Dendritic cell treated with granulocyte-macrophage colony-stimulating factor and Interleukin-4, amounts not matched to agents 40 ng/mL and 50 ng/mL, for 4 days (primary cell): Measurements from ENCODE around the gene SCFD2.

Source experiments
- H3K27ac Mint-ChIP-seq: one replicate; pipeline ENCODE4 v1.8.0; 2022; ENCODE audit warnings: mild to moderate bottlenecking, mixed read lengths
- H3K27me3 Mint-ChIP-seq: one replicate; pipeline ENCODE4 v1.8.0; 2022; ENCODE audit warnings: mild to moderate bottlenecking, mixed read lengths
- H3K36me3 Mint-ChIP-seq: one replicate; pipeline ENCODE4 v1.8.0; 2022; ENCODE audit warnings: low read depth, mixed read lengths
- H3K4me1 Mint-ChIP-seq: one replicate; pipeline ENCODE4 v1.8.0; 2022; ENCODE audit warnings: low read depth, mixed read lengths
- H3K4me3 Mint-ChIP-seq: one replicate; pipeline ENCODE4 v1.8.0; 2022; ENCODE audit warnings: mild to moderate bottlenecking, moderate library complexity, mixed read lengths
- H3K9me3 Mint-ChIP-seq: one replicate; pipeline ENCODE4 v1.8.0; 2022; ENCODE audit warnings: mixed read lengths
- intact Hi-C: fragments of 100-400 bp; cut with micrococcal nuclease; formaldehyde crosslinking; loops from one replicate; pipeline ENCODE4 v1.15.0; 2022

SCFD2 gene

DNA sequence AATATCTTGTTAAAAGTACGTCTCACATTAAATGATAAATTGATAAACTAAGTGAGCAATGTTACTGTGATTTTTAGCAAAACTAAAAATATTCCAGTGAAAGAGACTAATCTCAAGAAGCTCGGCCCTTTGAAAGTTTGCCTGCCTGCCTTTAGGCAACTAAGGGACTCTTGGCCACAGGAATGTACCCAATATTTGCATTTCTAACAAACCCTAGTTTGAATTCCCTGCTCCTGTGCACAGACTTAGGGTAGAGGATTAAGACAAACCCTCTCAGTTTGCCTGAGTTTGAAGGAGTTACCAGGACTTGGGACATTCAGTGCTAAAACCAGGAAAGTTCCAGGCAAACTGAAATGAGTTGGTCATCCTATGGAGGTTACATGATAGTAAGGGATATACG lies 157.1 kb downstream of the SCFD2 start:
- no peaks in the 10 kb centered on the region for H3K4me1 Mint-ChIP-seq
- no peak overlapping the region for H3K4me3 Mint-ChIP-seq
- H3K9me3 Mint-ChIP-seq, result no peaks in the 10 kb centered on the region
- intact Hi-C loops, result no loop called here
- no peaks in the 10 kb centered on the region for H3K36me3 Mint-ChIP-seq
- H3K27me3 Mint-ChIP-seq, result no peaks in the 10 kb centered on the region
- H3K27ac Mint-ChIP-seq, result no peak overlapping the region

GRCh38 chr4:53205970-53206369 lies 159.9 kb downstream of the SCFD2 start:
- Mint-ChIP-seq H3K36me3 (no peaks in the 10 kb centered on the region), H3K4me1 (no peaks in the 10 kb centered on the region)

GRCh38 chr4:53199356-53199755 lies 166.5 kb downstream of the SCFD2 start:
- Mint-ChIP-seq H3K36me3 (no peaks in the 10 kb centered on the region), H3K9me3 (no peaks in the 10 kb centered on the region), H3K4me1 (no peaks in the 10 kb centered on the region), H3K27me3 (no peaks in the 10 kb centered on the region), H3K4me3 (no peak overlapping the region), H3K27ac (no peak overlapping the region)
- intact Hi-C loops, result loop anchor here (5.0 kb wide), 3 partner anchors 178 to 1018 kb away; partner anchors contain the start of gene FIP1L1

More at GRCh38 chr4:53205970-53206369, 159.9 kb downstream of the SCFD2 start:
- Mint-ChIP-seq H3K27ac (no peak overlapping the region), H3K27me3 (no peaks in the 10 kb centered on the region), H3K9me3 (no peaks in the 10 kb centered on the region), H3K4me3 (no peak overlapping the region)
- intact Hi-C loops, result no loop called here

DNA sequence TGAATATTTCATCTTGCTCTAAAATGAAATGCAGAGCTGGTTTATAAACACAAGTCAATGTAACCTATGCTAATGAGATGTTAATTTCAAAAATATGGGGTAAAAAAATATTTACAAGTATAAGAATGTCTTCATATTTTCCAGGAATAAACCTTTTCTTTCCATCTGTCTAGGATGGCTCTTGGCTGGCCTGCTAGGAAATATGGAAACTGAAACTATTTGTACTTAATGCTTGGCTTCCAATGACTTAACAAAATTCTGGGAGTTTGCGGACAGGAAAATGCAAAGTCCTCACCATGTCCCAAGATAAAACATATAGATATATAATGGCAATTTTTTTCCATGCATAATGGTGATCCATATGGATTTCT lies 168.1 kb downstream of the SCFD2 start:
- H3K27me3 Mint-ChIP-seq, result no peaks in the 10 kb centered on the region
- intact Hi-C loops, result loop anchor here (1.0 to 5.0 kb wide), 5 partner anchors 180 to 1037 kb away; partner anchors contain the start of gene FIP1L1
- no peaks in the 10 kb centered on the region for H3K36me3 Mint-ChIP-seq
- H3K27ac Mint-ChIP-seq, result no peak overlapping the region
- H3K4me1 Mint-ChIP-seq, result no peaks in the 10 kb centered on the region
- H3K4me3 Mint-ChIP-seq, result no peak overlapping the region
- H3K9me3 Mint-ChIP-seq, result no peaks in the 10 kb centered on the region

DNA sequence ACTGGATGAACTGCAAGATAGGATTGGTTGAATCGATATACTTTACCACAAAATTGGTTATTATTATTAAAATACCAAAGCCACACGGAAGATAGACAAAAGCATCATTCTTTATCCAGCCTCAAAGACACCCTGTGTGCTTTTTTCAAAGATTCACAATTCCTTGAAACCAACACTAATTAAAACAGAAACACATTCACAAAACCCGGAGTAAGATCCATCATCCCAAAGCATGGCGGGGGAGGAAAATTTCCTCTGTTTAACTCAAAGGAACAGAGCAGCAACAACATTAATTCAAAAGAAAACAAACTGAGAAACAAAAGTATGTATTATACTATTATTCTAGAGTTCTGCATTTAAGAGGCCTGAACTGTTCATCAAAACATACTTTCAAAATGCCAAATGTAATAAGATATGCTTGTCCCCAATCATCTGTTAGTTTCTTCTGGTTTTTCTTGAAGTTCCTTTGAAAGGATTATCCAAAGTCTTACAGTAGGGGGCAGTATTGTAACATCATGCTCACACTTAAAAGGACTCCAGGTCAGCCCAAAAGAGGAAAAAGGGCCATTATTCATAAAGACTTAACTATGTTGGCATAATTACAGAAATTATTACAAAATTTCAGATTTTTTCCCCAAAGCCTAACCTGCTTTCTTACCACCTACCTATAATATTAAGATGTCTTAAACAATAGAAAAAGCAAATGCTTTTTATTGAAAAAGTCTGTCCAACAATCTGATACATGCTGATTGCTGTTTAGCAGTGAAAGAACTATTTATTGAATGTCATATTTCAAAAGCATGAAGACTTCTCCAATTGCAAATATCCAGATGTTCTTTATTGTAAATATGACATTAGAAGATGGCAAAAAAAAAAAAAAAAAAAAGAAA lies 168.7 kb downstream of the SCFD2 start:
- intact Hi-C loops, result loop anchor here (1.0 to 5.0 kb wide), 5 partner anchors 180 to 1037 kb away; partner anchors contain the start of gene FIP1L1
- H3K9me3 Mint-ChIP-seq, result no peaks in the 10 kb centered on the region
- peaks cover under 1% of the 10 kb centered on the region for H3K4me1 Mint-ChIP-seq
- H3K27me3 Mint-ChIP-seq, result no peaks in the 10 kb centered on the region
- no peak overlapping the region for H3K27ac Mint-ChIP-seq
- no peak overlapping the region for H3K4me3 Mint-ChIP-seq
- no peaks in the 10 kb centered on the region for H3K36me3 Mint-ChIP-seq

DNA sequence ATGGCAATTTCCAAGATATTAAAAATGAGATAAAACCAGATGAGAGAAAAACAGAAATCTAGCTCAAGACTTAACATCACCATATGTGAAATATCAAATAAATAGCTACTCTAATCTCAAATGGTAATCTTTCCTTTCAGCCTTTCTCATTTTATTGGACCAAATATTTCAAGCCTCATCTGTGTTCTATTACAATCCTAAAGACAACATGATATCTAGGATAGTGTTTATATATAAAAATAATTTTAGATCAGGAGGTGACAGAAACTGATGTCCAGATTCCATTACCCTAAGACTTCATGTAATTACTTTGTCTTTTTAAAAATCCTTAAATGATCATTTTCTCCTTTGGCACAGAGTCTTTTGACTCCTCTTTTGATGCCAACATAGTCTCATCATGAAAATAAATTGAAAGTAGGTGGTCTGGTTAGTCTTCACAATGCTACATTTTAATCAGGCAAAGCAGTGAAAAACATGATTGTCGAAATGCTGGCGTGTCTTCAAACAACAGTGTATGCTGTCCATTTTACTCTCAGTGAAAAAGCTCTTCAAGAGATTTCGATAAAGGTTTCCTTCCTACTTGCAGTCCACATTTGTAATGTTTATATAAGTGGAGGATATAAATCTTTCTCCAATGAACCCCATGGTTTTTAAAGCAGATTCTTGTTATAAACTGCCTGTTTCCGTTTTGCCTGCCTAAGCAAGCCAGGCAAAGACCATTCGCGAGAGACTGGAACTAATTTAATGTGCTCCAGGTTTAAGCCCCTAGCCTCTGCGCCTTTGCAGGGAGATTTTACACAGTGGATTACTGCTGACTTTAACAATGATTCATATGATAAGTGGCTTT lies 169.8 kb downstream of the SCFD2 start:
- intact Hi-C loops, result loop anchor here (2.0 to 5.0 kb wide), 4 partner anchors 181 to 1021 kb away; partner anchors contain the start of gene FIP1L1
- Mint-ChIP-seq H3K9me3 (no peaks in the 10 kb centered on the region), H3K36me3 (no peaks in the 10 kb centered on the region), H3K4me3 (no peak overlapping the region), H3K27me3 (no peaks in the 10 kb centered on the region), H3K4me1 (peaks cover 5% of the 10 kb centered on the region), H3K27ac (no peak overlapping the region)

DNA sequence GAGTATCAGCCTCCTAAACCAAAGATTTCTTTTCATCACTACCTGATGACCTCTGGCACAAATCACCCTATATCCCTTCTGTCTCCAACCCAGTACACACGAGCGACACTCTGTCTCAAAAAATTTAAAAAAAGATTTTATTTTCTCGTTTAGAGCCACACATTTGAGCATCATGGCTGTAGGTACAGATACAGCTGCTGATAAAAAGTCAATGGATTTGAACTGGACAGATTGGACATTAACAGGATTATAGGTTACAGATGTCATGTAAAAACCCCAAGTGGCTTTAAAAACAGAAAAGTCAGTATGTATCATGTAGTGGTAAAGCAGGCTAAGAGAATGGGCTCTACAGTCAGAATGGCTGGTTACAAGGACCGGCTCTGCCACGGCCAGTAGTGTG lies 171.1 kb downstream of the SCFD2 start:
- H3K27ac Mint-ChIP-seq, result no peak overlapping the region
- no peaks in the 10 kb centered on the region for H3K9me3 Mint-ChIP-seq
- no peaks in the 10 kb centered on the region for H3K36me3 Mint-ChIP-seq
- no peak overlapping the region for H3K4me3 Mint-ChIP-seq
- intact Hi-C loops, result loop anchor here (5.0 kb wide), 3 partner anchors 183 to 1023 kb away; partner anchors contain the start of gene FIP1L1
- peaks cover 5% of the 10 kb centered on the region for H3K4me1 Mint-ChIP-seq
- H3K27me3 Mint-ChIP-seq, result no peaks in the 10 kb centered on the region

DNA sequence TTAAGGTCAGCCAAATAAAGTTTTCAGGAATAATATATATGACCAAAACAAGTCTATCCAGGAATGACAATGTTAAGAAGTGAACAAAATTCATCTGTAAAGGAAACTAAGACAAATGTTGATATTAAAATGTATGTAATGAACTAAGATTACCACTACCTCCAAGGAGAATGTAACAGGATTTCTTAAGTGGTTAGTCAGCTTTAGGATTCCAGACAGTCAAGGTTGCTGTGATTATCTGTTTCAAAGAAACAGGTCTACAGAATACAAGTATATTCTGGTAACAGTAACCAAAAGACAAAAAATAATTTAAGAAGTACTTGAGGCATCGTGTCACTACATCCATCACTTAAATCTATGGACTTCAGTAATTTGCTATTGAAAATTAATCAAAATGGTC lies 172.8 kb downstream of the SCFD2 start:
- H3K4me1 Mint-ChIP-seq, result peaks cover 5% of the 10 kb centered on the region
- H3K9me3 Mint-ChIP-seq, result no peaks in the 10 kb centered on the region
- intact Hi-C loops, result no loop called here
- H3K36me3 Mint-ChIP-seq, result no peaks in the 10 kb centered on the region
- H3K4me3 Mint-ChIP-seq, result no peak overlapping the region
- H3K27ac Mint-ChIP-seq, result no peak overlapping the region
- H3K27me3 Mint-ChIP-seq, result no peaks in the 10 kb centered on the region

GRCh38 chr4:53192496-53192895 lies 173.4 kb downstream of the SCFD2 start:
- intact Hi-C loops, result no loop called here
- Mint-ChIP-seq H3K27ac (no peak overlapping the region), H3K4me1 (peaks cover 5% of the 10 kb centered on the region), H3K9me3 (no peaks in the 10 kb centered on the region), H3K27me3 (no peaks in the 10 kb centered on the region), H3K4me3 (no peak overlapping the region), H3K36me3 (no peaks in the 10 kb centered on the region)

DNA sequence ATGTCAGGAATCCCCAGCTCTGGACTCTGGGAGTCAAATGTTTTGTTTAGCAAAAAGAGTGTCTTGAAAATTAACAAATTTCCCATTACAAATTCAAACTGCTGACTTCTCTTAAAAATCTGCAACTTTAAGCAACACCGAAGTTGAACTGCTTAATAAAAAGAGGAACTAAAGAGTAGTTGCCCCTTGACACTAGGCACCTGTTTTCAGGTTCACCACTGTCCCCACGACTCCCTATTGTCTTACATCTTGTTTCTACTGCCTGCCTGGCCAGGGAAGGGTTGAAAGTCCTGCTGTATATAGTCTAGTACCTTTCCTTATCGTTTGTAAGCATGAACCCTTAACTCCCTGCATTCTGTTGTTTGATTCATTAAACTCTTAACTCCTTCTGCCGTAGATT lies 173.9 kb downstream of the SCFD2 start:
- intact Hi-C loops, result no loop called here
- H3K36me3 Mint-ChIP-seq, result no peaks in the 10 kb centered on the region
- H3K27me3 Mint-ChIP-seq, result no peaks in the 10 kb centered on the region
- no peak overlapping the region for H3K27ac Mint-ChIP-seq
- H3K9me3 Mint-ChIP-seq, result no peaks in the 10 kb centered on the region
- H3K4me3 Mint-ChIP-seq, result no peak overlapping the region
- peaks cover 5% of the 10 kb centered on the region for H3K4me1 Mint-ChIP-seq

DNA sequence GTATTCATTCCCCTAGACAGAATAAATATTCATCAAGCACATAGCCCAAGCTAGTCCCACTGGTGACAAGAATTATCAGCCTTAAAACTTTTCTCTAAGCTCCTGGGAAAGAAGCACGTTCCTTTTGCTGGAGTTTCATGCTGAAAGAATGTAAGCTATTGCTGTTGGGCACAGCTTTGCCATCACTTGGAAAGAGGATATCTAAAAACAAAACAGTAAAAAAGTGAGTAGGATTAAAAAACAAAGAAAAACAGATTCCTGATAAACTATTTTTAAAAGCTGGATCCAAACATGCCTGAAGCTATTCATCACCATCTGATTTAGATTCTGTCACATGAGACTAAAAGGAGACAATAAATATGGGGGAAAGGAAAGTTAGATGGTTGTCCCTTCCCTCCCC lies 176.8 kb downstream of the SCFD2 start:
- intact Hi-C loops, result no loop called here
- no peaks in the 10 kb centered on the region for H3K27me3 Mint-ChIP-seq
- H3K27ac Mint-ChIP-seq, result no peak overlapping the region
- peaks cover 14% of the 10 kb centered on the region for H3K4me1 Mint-ChIP-seq
- H3K4me3 Mint-ChIP-seq, result no peak overlapping the region
- no peaks in the 10 kb centered on the region for H3K9me3 Mint-ChIP-seq
- H3K36me3 Mint-ChIP-seq, result no peaks in the 10 kb centered on the region

DNA sequence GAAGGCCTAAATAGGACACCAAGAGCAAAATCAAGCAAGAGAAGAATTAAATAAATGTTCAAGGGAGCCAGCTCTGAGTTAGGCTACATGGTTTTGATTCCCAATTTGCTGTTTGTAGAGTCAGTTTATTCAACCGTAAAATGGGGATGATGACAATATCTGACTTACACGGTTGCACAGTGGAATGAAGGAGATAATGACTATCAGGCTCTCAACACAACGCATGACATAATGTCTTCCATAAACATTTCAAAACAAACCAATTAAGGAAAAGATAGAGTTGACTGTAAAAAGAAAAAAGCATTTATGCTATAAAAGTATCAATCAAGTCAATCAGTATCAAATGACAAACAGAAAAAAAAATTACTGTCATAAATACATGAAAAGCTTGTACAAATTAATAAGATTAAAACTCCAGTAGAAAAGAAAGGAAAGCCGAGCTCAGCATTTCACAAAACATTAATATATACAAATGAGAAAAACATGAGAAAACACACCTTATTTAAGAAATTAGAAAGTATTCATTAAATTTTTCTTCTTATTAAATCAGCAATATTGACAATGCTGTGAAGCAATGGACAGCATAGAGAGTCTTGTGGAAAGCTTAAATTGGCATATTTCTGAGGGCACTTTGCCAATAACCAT lies 179.0 kb downstream of the SCFD2 start:
- Mint-ChIP-seq H3K9me3 (no peaks in the 10 kb centered on the region), H3K36me3 (peaks cover 7% of the 10 kb centered on the region), H3K27ac (no peak overlapping the region), H3K27me3 (no peaks in the 10 kb centered on the region), H3K4me3 (no peak overlapping the region), H3K4me1 (peaks cover 10% of the 10 kb centered on the region)
- intact Hi-C loops, result no loop called here

GRCh38 chr4:53185869-53186585 lies 179.8 kb downstream of the SCFD2 start:
- peaks cover under 1% of the 10 kb centered on the region for H3K9me3 Mint-ChIP-seq
- H3K4me1 Mint-ChIP-seq, result peaks cover 10% of the 10 kb centered on the region
- H3K36me3 Mint-ChIP-seq, result peaks cover 7% of the 10 kb centered on the region
- H3K27me3 Mint-ChIP-seq, result no peaks in the 10 kb centered on the region
- no peak overlapping the region for H3K4me3 Mint-ChIP-seq
- intact Hi-C loops, result no loop called here
- no peak overlapping the region for H3K27ac Mint-ChIP-seq
